ENCODE measurements around the gene ZNF564.

ZNF564 gene

GRCh38 chr19:12527034-12527836, 24.0 kb downstream of the ZNF564 start:
- no peak for DNase-seq
- Histone ChIP-seq H3K9me3 (peaks cover 33% of the 10 kb centered on the region), H3K36me3 (peaks cover 37% of the 10 kb centered on the region), H3K4me1 (no peaks in the 10 kb centered on the region), H3K4me3 (ENCODE audit: low read depth, low read length) (no peak overlapping the region), H3K27me3 (no peaks in the 10 kb centered on the region)
- no peak for TF ChIP-seq CTCF (IDR thresholded peaks at IDR 0.05; ENCODE audit: low read depth, low read length)

GRCh38 chr19:12526542-12526941, 24.7 kb downstream of the ZNF564 start:
- TF ChIP-seq CTCF (IDR thresholded peaks at IDR 0.05; ENCODE audit: low read depth, low read length): no peak
- Histone ChIP-seq H3K4me1 (no peaks in the 10 kb centered on the region), H3K27me3 (no peaks in the 10 kb centered on the region), H3K9me3 (peaks cover 33% of the 10 kb centered on the region), H3K4me3 (ENCODE audit: low read depth, low read length) (no peak overlapping the region), H3K36me3 (peaks cover 37% of the 10 kb centered on the region)
- DNase-seq: no peak

GRCh38 chr19:12521996-12522395, 29.3 kb downstream of the ZNF564 start:
- Histone ChIP-seq H3K27me3 (no peaks in the 10 kb centered on the region), H3K4me1 (no peaks in the 10 kb centered on the region), H3K9me3 (peaks cover 9% of the 10 kb centered on the region), H3K4me3 (ENCODE audit: low read depth, low read length) (no peak overlapping the region), H3K36me3 (peaks cover 19% of the 10 kb centered on the region)
- peak; percentile 53 for TF ChIP-seq CTCF (IDR thresholded peaks at IDR 0.05; ENCODE audit: low read depth, low read length)
- peak; percentile 34 for DNase-seq

GRCh38 chr19:12513531-12514061, 37.7 kb downstream of the ZNF564 start:
- Histone ChIP-seq H3K36me3 (no peaks in the 10 kb centered on the region), H3K9me3 (no peaks in the 10 kb centered on the region; the same call in 1 of the 2 replicates), H3K4me1 (no peaks in the 10 kb centered on the region), H3K27me3 (no peaks in the 10 kb centered on the region), H3K4me3 (ENCODE audit: low read depth, low read length) (no peak overlapping the region)
- peak; percentile 35 for DNase-seq
- 0 out of 2 replicates have a peak, but pooled peaks have one; percentile 6 for TF ChIP-seq CTCF (IDR thresholded peaks at IDR 0.05; ENCODE audit: low read depth, low read length)

- H3K4me3 ChIP-seq (ENCODE audit: low read depth, low read length): no peak overlapping the region
- DNase-seq: no peak
These were observed 54.2 kb downstream of the ZNF564 start for GRCh38 chr19:12497032-12497431.

More at GRCh38 chr19:12497032-12497431, 54.2 kb downstream of the ZNF564 start:
- no peak for TF ChIP-seq CTCF (IDR thresholded peaks at IDR 0.05; ENCODE audit: low read depth, low read length)
- Histone ChIP-seq H3K27me3 (no peaks in the 10 kb centered on the region), H3K9me3 (peaks cover 4% of the 10 kb centered on the region; the same call in 1 of the 2 replicates), H3K36me3 (no peaks in the 10 kb centered on the region), H3K4me1 (no peaks in the 10 kb centered on the region)
